ENCODE data around the gene SPATC1L.

SPATC1L gene

DNA sequence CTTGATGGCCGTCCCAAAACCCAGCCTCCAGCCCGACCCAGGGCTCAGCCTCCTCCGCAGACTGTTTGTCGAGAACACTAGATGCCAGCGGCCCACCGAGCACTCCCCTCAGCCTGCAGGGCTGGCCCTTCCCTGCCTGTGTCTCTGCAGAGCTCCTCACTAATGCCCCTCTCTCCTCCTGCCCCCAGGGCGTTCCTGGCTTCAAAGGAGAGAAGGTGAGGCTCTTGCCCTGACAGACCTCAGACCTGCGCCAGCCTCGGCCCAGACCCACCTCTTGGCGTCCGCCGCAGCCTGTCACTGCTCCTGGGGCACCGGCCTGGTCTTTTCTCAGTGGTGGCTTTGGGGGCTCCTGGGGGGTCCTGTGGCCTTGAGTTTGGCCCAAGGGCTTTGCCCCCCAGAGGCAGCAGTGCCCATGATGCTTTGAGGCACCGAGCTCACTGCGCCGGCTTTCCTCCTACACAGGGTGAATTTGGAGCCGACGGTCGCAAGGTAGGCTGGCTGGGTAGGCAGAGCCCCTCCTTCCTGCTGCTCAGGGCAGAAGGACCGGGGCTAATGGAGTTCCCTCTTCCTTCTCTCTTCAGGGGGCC lies 68.0 kb downstream of the SPATC1L start:
- no peaks in the 10 kb centered on the region for H3K9me3 ChIP-seq
- TF ChIP-seq, protein P1, sequence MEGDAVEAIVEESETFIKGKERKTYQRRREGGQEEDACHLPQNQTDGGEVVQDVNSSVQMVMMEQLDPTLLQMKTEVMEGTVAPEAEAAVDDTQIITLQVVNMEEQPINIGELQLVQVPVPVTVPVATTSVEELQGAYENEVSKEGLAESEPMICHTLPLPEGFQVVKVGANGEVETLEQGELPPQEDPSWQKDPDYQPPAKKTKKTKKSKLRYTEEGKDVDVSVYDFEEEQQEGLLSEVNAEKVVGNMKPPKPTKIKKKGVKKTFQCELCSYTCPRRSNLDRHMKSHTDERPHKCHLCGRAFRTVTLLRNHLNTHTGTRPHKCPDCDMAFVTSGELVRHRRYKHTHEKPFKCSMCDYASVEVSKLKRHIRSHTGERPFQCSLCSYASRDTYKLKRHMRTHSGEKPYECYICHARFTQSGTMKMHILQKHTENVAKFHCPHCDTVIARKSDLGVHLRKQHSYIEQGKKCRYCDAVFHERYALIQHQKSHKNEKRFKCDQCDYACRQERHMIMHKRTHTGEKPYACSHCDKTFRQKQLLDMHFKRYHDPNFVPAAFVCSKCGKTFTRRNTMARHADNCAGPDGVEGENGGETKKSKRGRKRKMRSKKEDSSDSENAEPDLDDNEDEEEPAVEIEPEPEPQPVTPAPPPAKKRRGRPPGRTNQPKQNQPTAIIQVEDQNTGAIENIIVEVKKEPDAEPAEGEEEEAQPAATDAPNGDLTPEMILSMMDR (IDR thresholded peaks at IDR 0.05) = no peak
- H3K36me3 ChIP-seq = no peaks in the 10 kb centered on the region
- no peaks in the 10 kb centered on the region for H3K4me1 ChIP-seq (ENCODE audit: control insufficient read depth in 1 of 2, insufficient read depth in 1 of 2, low read depth in 1 of 2, low read length in 1 of 2)
- H3K4me3 ChIP-seq (ENCODE audit: low read depth in 1 of 2, low read length in 1 of 2) = no peak overlapping the region
- no peaks in the 10 kb centered on the region for H3K27me3 ChIP-seq
- H3K27ac ChIP-seq = no peak overlapping the region

DNA sequence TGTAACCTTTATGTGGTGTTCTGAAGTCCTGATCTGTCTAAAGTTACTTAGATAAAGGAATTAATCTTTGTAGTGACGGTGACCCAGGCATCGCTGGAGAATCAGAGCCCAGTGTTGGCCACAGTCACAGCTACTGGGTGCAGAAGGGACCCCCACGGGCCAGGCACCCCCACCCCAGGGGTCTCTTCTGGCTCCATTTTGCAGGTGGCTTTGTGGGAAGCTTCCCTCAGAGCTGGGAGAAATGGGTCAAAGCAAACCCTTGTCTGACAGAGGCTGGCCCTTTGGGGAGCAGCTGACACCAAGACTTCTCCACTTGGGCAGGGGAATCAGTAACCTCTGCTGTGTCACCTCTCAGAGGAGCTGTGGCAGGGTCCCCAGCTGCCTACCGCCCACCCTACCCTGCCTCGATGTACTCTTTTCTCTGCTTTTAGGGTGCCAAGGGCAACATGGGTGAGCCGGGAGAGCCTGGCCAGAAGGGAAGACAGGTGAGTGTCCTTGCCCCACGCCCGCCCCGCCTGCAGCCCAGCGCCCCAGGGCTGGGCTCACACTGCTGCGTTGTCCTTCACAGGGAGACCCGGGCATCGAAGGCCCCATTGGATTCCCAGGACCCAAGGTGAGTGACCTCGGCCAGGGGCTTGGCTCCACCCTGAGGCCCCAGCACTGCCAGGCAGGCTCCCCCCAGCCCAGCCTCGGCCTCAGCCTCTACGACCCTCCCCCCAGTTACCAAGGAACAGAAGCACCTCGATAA lies 68.6 kb downstream of the SPATC1L start:
- Histone ChIP-seq H3K4me3 (ENCODE audit: low read depth in 1 of 2, low read length in 1 of 2) (no peak overlapping the region), H3K9me3 (no peaks in the 10 kb centered on the region), H3K4me1 (ENCODE audit: control insufficient read depth in 1 of 2, insufficient read depth in 1 of 2, low read depth in 1 of 2, low read length in 1 of 2) (no peaks in the 10 kb centered on the region), H3K27me3 (no peaks in the 10 kb centered on the region), H3K27ac (no peak overlapping the region), H3K36me3 (no peaks in the 10 kb centered on the region)
- TF ChIP-seq, protein P1 (IDR thresholded peaks at IDR 0.05) = no peak

DNA sequence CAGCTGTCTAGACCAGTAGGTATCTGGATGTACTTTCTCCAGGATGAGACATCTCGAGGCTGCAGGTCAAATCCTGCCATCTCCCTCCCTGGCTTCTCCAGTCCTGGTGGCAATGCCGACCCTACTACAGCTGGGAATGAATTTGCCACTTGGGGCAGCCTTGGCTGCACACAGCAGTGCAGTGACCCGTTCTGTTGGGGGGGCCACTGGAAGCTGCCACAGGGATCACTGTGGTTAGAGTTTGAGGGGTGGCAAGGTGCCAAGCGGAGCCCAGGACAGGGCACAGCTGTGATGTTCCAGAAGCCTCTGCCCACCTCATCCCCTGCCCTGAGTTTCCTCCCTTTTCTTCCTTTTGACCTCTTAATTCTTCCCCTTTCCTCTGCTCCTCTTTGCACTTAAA lies 69.3 kb downstream of the SPATC1L start:
- Histone ChIP-seq H3K4me3 (ENCODE audit: low read depth in 1 of 2, low read length in 1 of 2) (no peak overlapping the region), H3K27me3 (no peaks in the 10 kb centered on the region), H3K9me3 (no peaks in the 10 kb centered on the region), H3K4me1 (ENCODE audit: control insufficient read depth in 1 of 2, insufficient read depth in 1 of 2, low read depth in 1 of 2, low read length in 1 of 2) (no peaks in the 10 kb centered on the region), H3K36me3 (no peaks in the 10 kb centered on the region), H3K27ac (no peak overlapping the region)
- TF ChIP-seq, protein P1 (IDR thresholded peaks at IDR 0.05) = no peak

DNA sequence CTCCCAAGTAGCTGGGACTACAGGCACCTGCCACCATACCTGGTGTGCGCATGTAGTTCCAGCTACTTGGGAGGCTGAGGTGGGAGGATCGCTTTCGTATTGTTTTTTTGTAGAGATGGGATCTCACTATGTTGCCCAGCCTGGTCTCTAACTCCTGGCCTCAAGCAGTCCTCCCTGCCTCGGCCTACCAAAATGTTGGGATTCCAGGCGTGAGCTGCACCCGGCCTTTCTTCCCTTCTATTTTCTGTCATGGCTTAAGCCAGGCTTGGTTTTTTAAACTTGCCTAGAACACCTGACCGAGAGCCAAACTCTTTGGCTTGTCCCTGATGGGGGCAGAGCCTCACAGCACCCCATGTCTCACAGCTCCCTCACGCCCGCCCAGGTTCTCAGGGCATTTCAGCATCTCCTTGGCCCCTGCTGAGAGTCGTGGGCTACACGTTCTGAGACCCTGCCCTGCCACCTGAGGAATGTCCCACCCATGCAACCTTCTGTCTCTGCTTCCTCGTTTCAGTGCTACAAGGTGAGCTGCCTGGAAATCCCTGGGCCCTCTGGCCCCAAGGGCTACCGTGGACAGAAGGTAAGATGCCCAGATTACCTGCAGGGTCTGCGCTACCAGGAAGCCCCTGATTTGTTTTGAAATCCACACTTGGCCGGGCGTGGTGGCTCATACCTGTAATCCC lies 70.6 kb downstream of the SPATC1L start:
- TF ChIP-seq, protein P1 (IDR thresholded peaks at IDR 0.05) = no peak
- H3K27me3 ChIP-seq = no peaks in the 10 kb centered on the region
- no peaks in the 10 kb centered on the region for H3K36me3 ChIP-seq
- H3K27ac ChIP-seq = no peak overlapping the region
- no peaks in the 10 kb centered on the region for H3K4me1 ChIP-seq (ENCODE audit: control insufficient read depth in 1 of 2, insufficient read depth in 1 of 2, low read depth in 1 of 2, low read length in 1 of 2)
- no peak overlapping the region for H3K4me3 ChIP-seq (ENCODE audit: low read depth in 1 of 2, low read length in 1 of 2)
- H3K9me3 ChIP-seq = no peaks in the 10 kb centered on the region

DNA sequence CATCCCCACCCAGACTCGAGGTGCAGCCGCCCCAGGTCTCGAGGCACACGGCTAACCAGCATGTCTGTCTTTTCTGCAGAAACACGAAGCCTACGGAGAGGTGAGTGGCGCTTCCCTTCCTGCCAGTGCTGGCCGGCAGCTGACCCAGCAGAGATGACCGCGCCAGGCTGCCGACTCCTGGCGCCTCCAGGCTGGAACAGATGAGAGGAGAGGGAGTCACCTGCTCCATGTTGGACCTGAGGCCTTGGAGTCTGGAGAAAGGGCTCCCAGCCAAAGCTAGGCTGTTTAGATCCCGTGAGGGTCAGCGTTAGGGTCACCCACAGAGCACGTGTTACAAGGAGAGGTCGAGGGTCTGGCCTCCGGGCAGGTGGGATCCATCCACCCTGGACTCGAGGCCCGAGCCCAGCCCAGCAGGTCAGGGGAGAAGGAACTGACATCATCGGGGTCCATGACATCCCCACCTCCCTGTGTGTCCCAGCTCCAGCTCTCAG lies 71.5 kb downstream of the SPATC1L start:
- Histone ChIP-seq H3K27me3 (no peaks in the 10 kb centered on the region), H3K4me3 (ENCODE audit: low read depth in 1 of 2, low read length in 1 of 2) (no peak overlapping the region), H3K36me3 (no peaks in the 10 kb centered on the region), H3K27ac (no peak overlapping the region), H3K4me1 (ENCODE audit: control insufficient read depth in 1 of 2, insufficient read depth in 1 of 2, low read depth in 1 of 2, low read length in 1 of 2) (no peaks in the 10 kb centered on the region), H3K9me3 (no peaks in the 10 kb centered on the region)
- TF ChIP-seq, protein P1 (IDR thresholded peaks at IDR 0.05) = no peak

Measured in neutrophil (primary cell).